Vagina (tissue), 2 donors: ENCODE results near the gene ZNF598. TPM values are rescaled to one million over a fixed set of nuclear protein-coding genes. Genes with fewer than 3 reads are reported as not detected.
"Not testable (repeated sequence)": the region's sequence is repeated elsewhere in the genome, so short reads cannot be mapped to it uniquely, and the experiment has no call there.

Source experiments
- DNase-seq, 2 donors: peaks; one replicate each; pipeline ENCODE4 v3.0.0-alpha.2; 2017; ENCODE audit errors: extremely low spot score in 2 of 2
- H3K27ac ChIP-seq: fragments of 200-600 bp; sonication (generic); one replicate; pipeline ENCODE4 v1.5.1; 2019
- H3K27me3 ChIP-seq: fragments of 200-600 bp; sonication (generic); one replicate; pipeline ENCODE4 v1.5.1; 2019
- H3K36me3 ChIP-seq, 2 donors: fragments of 200-600 bp; sonication (generic); one replicate each; pipeline ENCODE4 v1.5.1; 2017 to 2019
- H3K4me1 ChIP-seq: fragments of 200-600 bp; sonication (generic); one replicate; pipeline ENCODE4 v1.5.1; 2019
- H3K4me3 ChIP-seq, 2 donors: fragments of 200-600 bp; sonication (generic); 1 replicate in 1 of 2; 2 replicates in 1 of 2; pipeline ENCODE4 v1.5.1; 2016 to 2019
- H3K9me3 ChIP-seq: fragments of 200-600 bp; sonication (generic); one replicate; pipeline ENCODE4 v1.5.1; 2019
- CTCF ChIP-seq, 3 experiments: fragments of 450-650 bp in 2 of 3; fragments of 200-600 bp in 1 of 3; sonication (generic) in 1 of 3; IDR thresholded peaks; one replicate each; pipeline ENCODE4 v1.5.1; 2017 to 2019; ENCODE audit warnings: antibody characterized with exemption in 3 of 3, mild to moderate bottlenecking in 2 of 3, moderate library complexity in 2 of 3
- POLR2A ChIP-seq, 2 donors: fragments of 450-650 bp; IDR thresholded peaks; one replicate each; pipeline ENCODE4 v1.6.1; 2017; ENCODE audit warnings: antibody characterized with exemption in 2 of 2, mild to moderate bottlenecking in 2 of 2, moderate library complexity in 2 of 2
- POLR2AphosphoS5 ChIP-seq, 2 donors: sonication (generic); formaldehyde crosslinking; IDR thresholded peaks; one replicate each; pipeline ENCODE4 v1.9.0; 2017; ENCODE audit warnings: antibody characterized with exemption in 2 of 2, mild to moderate bottlenecking in 2 of 2, low read depth in 1 of 2; ENCODE audit not compliant: insufficient read depth in 1 of 2
- intact Hi-C: fragments of 100-400 bp; cut with DNase I; formaldehyde crosslinking; loops from one replicate; pipeline ENCODE4 v1.15.1; 2023
- total RNA-seq: library from RNA; depleted of rRNA; stranded (reverse); fragments of >200 nt; gene quantifications from one replicate; pipeline ENCODE4 v1.2.3, GENCODE V29; 2016

The ZNF598 gene
- total RNA-seq, 1 donor from 2014 or later, result 51.8 TPM

- Histone ChIP-seq H3K9me3 (no peaks in the 10 kb centered on the region), H3K4me3 (peak overlapping the region in 1 of 2 donors; percentile 23), H3K27ac (peak overlapping the region; percentile 91), H3K36me3 (no peaks in the 10 kb centered on the region), H3K4me1 (peaks cover 93% of the 10 kb centered on the region), H3K27me3 (no peaks in the 10 kb centered on the region)
- no peak for TF ChIP-seq POLR2A (IDR thresholded peaks at IDR 0.05)
- no peak for TF ChIP-seq POLR2AphosphoS5 (IDR thresholded peaks at IDR 0.05; ENCODE audit: insufficient read depth in 1 of 2, low read depth in 1 of 2)
- no peak for TF ChIP-seq CTCF (IDR thresholded peaks at IDR 0.05)
- DNase-seq, result no peak
- intact Hi-C loops, result no loop called here
These were observed 25.2 kb upstream of the ZNF598 start for GRCh38 chr16:2034696-2035430.

GRCh38 chr16:2033909-2034695 lies 24.5 kb upstream of the ZNF598 start:
- H3K27me3 ChIP-seq, H3K36me3 ChIP-seq, DNase-seq, H3K9me3 ChIP-seq, intact Hi-C loops: not testable (repeated sequence)
- H3K4me3 ChIP-seq, result peak overlapping the region; percentile 35 to 41
- peak overlapping the region; percentile 91 for H3K27ac ChIP-seq
- peaks cover 93% of the 10 kb centered on the region for H3K4me1 ChIP-seq

GRCh38 chr16:2033057-2033908 lies 23.7 kb upstream of the ZNF598 start:
- no peaks in the 10 kb centered on the region for H3K36me3 ChIP-seq
- peak overlapping the region; percentile 89 for H3K27ac ChIP-seq
- no peaks in the 10 kb centered on the region for H3K27me3 ChIP-seq
- H3K4me3 ChIP-seq, result peak overlapping the region; percentile 35 to 41
- peaks cover 92% of the 10 kb centered on the region for H3K4me1 ChIP-seq
- H3K9me3 ChIP-seq, result no peaks in the 10 kb centered on the region
- DNase-seq, result no peak
- intact Hi-C loops, result no loop called here
- TF ChIP-seq POLR2A (IDR thresholded peaks at IDR 0.05) (no peak), POLR2AphosphoS5 (IDR thresholded peaks at IDR 0.05; ENCODE audit: insufficient read depth in 1 of 2, low read depth in 1 of 2) (peak in 1 of 2 donors; percentile 71)

- H3K27ac ChIP-seq, result peak overlapping the region; percentile 89
- no peak for DNase-seq
- no peaks in the 10 kb centered on the region for H3K9me3 ChIP-seq
- TF ChIP-seq POLR2AphosphoS5 (IDR thresholded peaks at IDR 0.05; ENCODE audit: insufficient read depth in 1 of 2, low read depth in 1 of 2) (peak in 1 of 2 donors; percentile 26), CTCF (IDR thresholded peaks at IDR 0.05) (no peak), POLR2A (IDR thresholded peaks at IDR 0.05) (no peak)
- intact Hi-C loops, result no loop called here
- peaks cover 92% of the 10 kb centered on the region for H3K4me1 ChIP-seq
- H3K36me3 ChIP-seq, result no peaks in the 10 kb centered on the region
- H3K4me3 ChIP-seq, result peak overlapping the region; percentile 35 to 41
- no peaks in the 10 kb centered on the region for H3K27me3 ChIP-seq
These were observed 22.9 kb upstream of the ZNF598 start for GRCh38 chr16:2032285-2033056.

- H3K4me3 ChIP-seq, result no peak overlapping the region
- no peak for DNase-seq
- H3K27me3 ChIP-seq, result no peaks in the 10 kb centered on the region
- peak overlapping the region; percentile 89 for H3K27ac ChIP-seq
- intact Hi-C loops, result no loop called here
- TF ChIP-seq POLR2A (IDR thresholded peaks at IDR 0.05), result no peak
- peak in 1 of 2 donors; percentile 8 for TF ChIP-seq POLR2AphosphoS5 (IDR thresholded peaks at IDR 0.05; ENCODE audit: insufficient read depth in 1 of 2, low read depth in 1 of 2)
- TF ChIP-seq CTCF (IDR thresholded peaks at IDR 0.05), result no peak
- H3K9me3 ChIP-seq, result no peaks in the 10 kb centered on the region
- H3K4me1 ChIP-seq, result peaks cover 87% of the 10 kb centered on the region
- H3K36me3 ChIP-seq, result no peaks in the 10 kb centered on the region
These were observed 21.5 kb upstream of the ZNF598 start for GRCh38 chr16:2031081-2031577.
